Neuronal stem cell (in vitro differentiated cells): Measurements from ENCODE around the gene CCL1.

ENCODE experiments used
- DNase-seq: peaks from one replicate; pipeline ENCODE4 v3.0.0-alpha.2; 2013; ENCODE audit warnings: low spot score
- H2AFZ ChIP-seq: one replicate; pipeline ENCODE4 v1.6.1; 2013; ENCODE audit warnings: mild to moderate bottlenecking, low read length, inconsistent platforms
- H2AK5ac ChIP-seq: 2 replicates; pipeline ENCODE4 v1.6.1; 2013; ENCODE audit warnings: low read depth, mild to moderate bottlenecking, inconsistent platforms, low read length, moderate library complexity, mixed read lengths
- H2BK120ac ChIP-seq: 2 replicates; pipeline ENCODE4 v1.6.1; 2013; ENCODE audit warnings: low read depth, mild to moderate bottlenecking, inconsistent platforms, low read length, moderate library complexity, mixed read lengths
- H2BK12ac ChIP-seq: one replicate; pipeline ENCODE4 v1.6.1; 2013; ENCODE audit warnings: low read length, inconsistent platforms
- H2BK15ac ChIP-seq: 2 replicates; pipeline ENCODE4 v1.6.1; 2013; ENCODE audit warnings: mild to moderate bottlenecking, low read length, inconsistent platforms, mixed read lengths
- H2BK5ac ChIP-seq: one replicate; pipeline ENCODE4 v1.6.1; 2013; ENCODE audit warnings: inconsistent platforms, mild to moderate bottlenecking, low read length, moderate library complexity
- H3K14ac ChIP-seq: one replicate; pipeline ENCODE4 v1.6.1; 2013; ENCODE audit warnings: low read length, inconsistent platforms
- H3K18ac ChIP-seq: 2 replicates; pipeline ENCODE4 v1.6.1; 2013; ENCODE audit warnings: low read length, inconsistent platforms
- H3K23ac ChIP-seq: 2 replicates; pipeline ENCODE4 v1.6.1; 2013; ENCODE audit warnings: low read depth, mild to moderate bottlenecking, mixed read lengths, low read length, inconsistent platforms; ENCODE audit not compliant: poor library complexity
- H3K27ac ChIP-seq: replicated peaks from 3 replicates; pipeline ENCODE4 v1.5.1; 2013; ENCODE audit warnings: low read length, inconsistent platforms
- H3K27me3 ChIP-seq, 3 experiments: 2 replicates each; pipeline ENCODE4 v1.6.1; 2013; ENCODE audit warnings: low read length in 3 of 3, mild to moderate bottlenecking in 2 of 3, inconsistent platforms in 1 of 3, low read depth in 1 of 3, mixed read lengths in 1 of 3, moderate library complexity in 1 of 3; ENCODE audit not compliant: control insufficient read depth in 3 of 3, insufficient read depth in 3 of 3
- H3K36me3 ChIP-seq, 2 donors: replicated peaks in 1 of 2; 2 replicates each; pipeline ENCODE4 v1.6.1; 2013; ENCODE audit warnings: low read length in 2 of 2; ENCODE audit not compliant: control insufficient read depth in 2 of 2, insufficient read depth in 2 of 2
- H3K4ac ChIP-seq: 2 replicates; pipeline ENCODE4 v1.6.1; 2013; ENCODE audit warnings: inconsistent platforms, mild to moderate bottlenecking, low read length, moderate library complexity
- H3K4me1 ChIP-seq, 2 donors: 1 replicate in 1 of 2; 2 replicates in 1 of 2; pipeline ENCODE4 v1.6.1; 2013; ENCODE audit warnings: low read length in 2 of 2, low read depth in 1 of 2; ENCODE audit not compliant: control insufficient read depth in 2 of 2, insufficient read depth in 1 of 2
- H3K4me2 ChIP-seq: one replicate; pipeline ENCODE4 v1.6.1; 2013; ENCODE audit warnings: mild to moderate bottlenecking, low read length, inconsistent platforms; ENCODE audit not compliant: insufficient read depth, poor library complexity, severe bottlenecking
- H3K4me3 ChIP-seq, 2 donors: 2 replicates each; pipeline ENCODE4 v1.5.1; 2013; ENCODE audit warnings: low read length in 2 of 2, mild to moderate bottlenecking in 2 of 2, inconsistent platforms in 1 of 2, moderate library complexity in 1 of 2
- H3K79me1 ChIP-seq: one replicate; pipeline ENCODE4 v1.6.1; 2013; ENCODE audit warnings: low read depth, mild to moderate bottlenecking, inconsistent platforms, low read length, moderate library complexity
- H3K9ac ChIP-seq: one replicate; pipeline ENCODE4 v1.6.1; 2013; ENCODE audit warnings: mild to moderate bottlenecking, low read depth, low read length, inconsistent platforms; ENCODE audit not compliant: poor library complexity
- H3K9me3 ChIP-seq, 2 donors: replicated peaks in 1 of 2; 2 replicates each; pipeline versions ENCODE3 to v1.6.1; 2013; ENCODE audit warnings: low read length in 2 of 2, mild to moderate bottlenecking in 2 of 2, inconsistent platforms in 1 of 2, low read depth in 1 of 2, mixed read lengths in 1 of 2, moderate library complexity in 1 of 2; ENCODE audit not compliant: control insufficient read depth in 2 of 2, insufficient read depth in 1 of 2
- H4K8ac ChIP-seq: one replicate; pipeline ENCODE4 v1.6.1; 2013; ENCODE audit warnings: low read depth, mild to moderate bottlenecking, inconsistent platforms, low read length, moderate library complexity
- H4K91ac ChIP-seq: one replicate; pipeline ENCODE4 v1.6.1; 2013; ENCODE audit warnings: low read length, low read depth, mild to moderate bottlenecking, inconsistent platforms; ENCODE audit not compliant: poor library complexity
- WGBS, 2 donors: extraction: QIAGEN DNeasy Blood & Tissue Kit; methylation state at CpG; one replicate each; pipeline ENCODE4 v1.1.7; 2013; ENCODE audit warnings: missing lambda C conversion rate in 2 of 2, mixed read lengths in 1 of 2; ENCODE audit not compliant: insufficient read length in 2 of 2, insufficient replicate concordance in 1 of 2; ENCODE audit errors: extremely low coverage in 2 of 2; 5-methylcytosine and 5-hydroxymethylcytosine counted together

Gene CCL1

GRCh38 chr17:34400301-34400931 is 37.4 kb upstream of the CCL1 start:
- no peak overlapping the region for H3K4me3 ChIP-seq
- H2BK15ac ChIP-seq, result no peak overlapping the region
- no peak overlapping the region for H2BK120ac ChIP-seq
- no peak for DNase-seq
- no peak overlapping the region for H2AFZ ChIP-seq
- no peak overlapping the region for H3K4me2 ChIP-seq
- no peak overlapping the region for H3K18ac ChIP-seq
- no peaks in the 10 kb centered on the region for H3K27me3 ChIP-seq
- no peak overlapping the region for H4K8ac ChIP-seq
- H3K4ac ChIP-seq, result no peak overlapping the region
- no peak overlapping the region for H3K23ac ChIP-seq
- H4K91ac ChIP-seq, result no peak overlapping the region
- no peak overlapping the region for H3K27ac ChIP-seq
- WGBS, 2 donors, result no CpG with 5 or more reads among the region's 10 CpGs
- no peak overlapping the region for H2AK5ac ChIP-seq
- H2BK12ac ChIP-seq, result no peak overlapping the region
- H2BK5ac ChIP-seq, result no peak overlapping the region
- no peak overlapping the region for H3K14ac ChIP-seq
- peaks cover 0 to 5% of the 10 kb centered on the region in 2 donors for H3K4me1 ChIP-seq
- no peaks in the 10 kb centered on the region for H3K9me3 ChIP-seq
- H3K36me3 ChIP-seq, result no peaks in the 10 kb centered on the region
- no peaks in the 10 kb centered on the region for H3K79me1 ChIP-seq
- H3K9ac ChIP-seq, result no peak overlapping the region

- Histone ChIP-seq H3K4me3 (no peak overlapping the region), H4K8ac (no peak overlapping the region), H2BK5ac (no peak overlapping the region), H3K36me3 (no peaks in the 10 kb centered on the region), H2AFZ (no peak overlapping the region), H2BK15ac (no peak overlapping the region), H3K27ac (no peak overlapping the region), H4K91ac (no peak overlapping the region), H3K9me3 (no peaks in the 10 kb centered on the region), H3K14ac (no peak overlapping the region), H3K18ac (no peak overlapping the region), H2BK12ac (no peak overlapping the region), H3K27me3 (no peaks in the 10 kb centered on the region), H3K79me1 (no peaks in the 10 kb centered on the region), H3K4ac (no peak overlapping the region), H3K4me2 (no peak overlapping the region), H3K4me1 (peaks cover 0 to 5% of the 10 kb centered on the region in 2 donors), H3K9ac (no peak overlapping the region), H3K23ac (no peak overlapping the region), H2BK120ac (no peak overlapping the region), H2AK5ac (no peak overlapping the region)
- no CpG with 5 or more reads among the region's 1 CpG for WGBS, 2 donors
- DNase-seq, result no peak
Measured at GRCh38 chr17:34399725-34400124, 36.7 kb upstream of the CCL1 start.

GRCh38 chr17:34398990-34399389 is 36.0 kb upstream of the CCL1 start:
- Histone ChIP-seq H3K4ac (no peak overlapping the region), H3K4me2 (no peak overlapping the region), H3K27ac (no peak overlapping the region), H3K9me3 (no peaks in the 10 kb centered on the region), H3K9ac (no peak overlapping the region), H4K91ac (no peak overlapping the region), H2BK5ac (no peak overlapping the region), H2BK15ac (no peak overlapping the region), H3K14ac (no peak overlapping the region), H3K18ac (no peak overlapping the region), H4K8ac (no peak overlapping the region), H2BK120ac (no peak overlapping the region), H2AK5ac (no peak overlapping the region), H3K27me3 (no peaks in the 10 kb centered on the region), H3K36me3 (no peaks in the 10 kb centered on the region), H2BK12ac (no peak overlapping the region), H2AFZ (no peak overlapping the region), H3K4me1 (peaks cover 0 to 5% of the 10 kb centered on the region in 2 donors), H3K79me1 (no peaks in the 10 kb centered on the region), H3K23ac (no peak overlapping the region), H3K4me3 (no peak overlapping the region)
- no peak for DNase-seq
- WGBS, 2 donors, result no CpG with 5 or more reads among the region's 2 CpGs

- H3K27ac ChIP-seq, result no peak overlapping the region
- H2AFZ ChIP-seq, result no peak overlapping the region
- no peak overlapping the region for H3K4me3 ChIP-seq
- no peak overlapping the region for H3K4ac ChIP-seq
- H2BK15ac ChIP-seq, result no peak overlapping the region
- H3K9ac ChIP-seq, result no peak overlapping the region
- no peak overlapping the region for H2BK120ac ChIP-seq
- H3K23ac ChIP-seq, result no peak overlapping the region
- H3K4me2 ChIP-seq, result no peak overlapping the region
- no peak overlapping the region for H3K14ac ChIP-seq
- no peak overlapping the region for H2BK12ac ChIP-seq
- H3K36me3 ChIP-seq, result no peaks in the 10 kb centered on the region
- no peak overlapping the region for H2BK5ac ChIP-seq
- no peaks in the 10 kb centered on the region for H3K79me1 ChIP-seq
- no peaks in the 10 kb centered on the region for H3K27me3 ChIP-seq
- no peak for DNase-seq
- no peaks in the 10 kb centered on the region for H3K9me3 ChIP-seq
- H3K18ac ChIP-seq, result no peak overlapping the region
- H2AK5ac ChIP-seq, result no peak overlapping the region
- peaks cover 0 to 5% of the 10 kb centered on the region in 2 donors for H3K4me1 ChIP-seq
- no peak overlapping the region for H4K91ac ChIP-seq
- no peak overlapping the region for H4K8ac ChIP-seq
Measured at GRCh38 chr17:34397265-34397664, 34.2 kb upstream of the CCL1 start.
